GM20000 (cell line): ENCODE measurements around the gene MYRIP.
"Not testable (repeated sequence)": the region's sequence is repeated elsewhere in the genome, so short reads cannot be mapped to it uniquely, and the experiment has no call there.

Experiments used
- DNase-seq: peaks from one replicate; pipeline ENCODE4 v3.0.0; 2012; ENCODE audit warnings: low spot score
- CTCF ChIP-seq: IDR thresholded peaks from 2 replicates; pipeline ENCODE4 v1.5.1; 2012; ENCODE audit warnings: mild to moderate bottlenecking, control low read depth; ENCODE audit errors: extremely low read depth, missing control alignments

Gene MYRIP

GRCh38 chr3:40068636-40069035 lies 259.2 kb downstream of the MYRIP start:
- no peak for TF ChIP-seq CTCF
- DNase-seq: no peak

DNA sequence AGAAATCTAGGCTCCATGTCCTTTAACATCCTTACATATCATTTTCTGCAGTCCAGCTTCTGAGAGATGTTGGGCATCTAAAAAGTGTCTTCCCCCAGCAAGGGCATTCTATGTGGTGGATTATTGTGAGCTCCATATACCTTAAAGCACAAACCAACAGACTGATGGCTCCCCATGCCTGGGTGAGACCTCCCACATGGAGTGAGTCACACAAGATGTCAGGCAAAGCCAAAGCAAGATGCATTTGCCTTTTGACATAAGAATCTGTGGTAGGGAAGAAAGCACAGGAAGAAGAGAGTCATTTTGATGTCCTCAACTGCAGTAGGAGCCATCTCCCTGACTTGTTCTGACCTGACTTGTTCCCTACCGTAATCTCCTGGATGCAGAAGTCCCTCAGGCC lies 261.4 kb downstream of the MYRIP start:
- DNase-seq: no peak
- no peak for TF ChIP-seq CTCF

GRCh38 chr3:40071683-40072238 lies 262.4 kb downstream of the MYRIP start:
- TF ChIP-seq CTCF: no peak

GRCh38 chr3:40073310-40074007 lies 264.1 kb downstream of the MYRIP start:
- no peak for TF ChIP-seq CTCF
- DNase-seq: no peak

More at GRCh38 chr3:40071683-40072238, 262.4 kb downstream of the MYRIP start:
- no peak for DNase-seq

DNA sequence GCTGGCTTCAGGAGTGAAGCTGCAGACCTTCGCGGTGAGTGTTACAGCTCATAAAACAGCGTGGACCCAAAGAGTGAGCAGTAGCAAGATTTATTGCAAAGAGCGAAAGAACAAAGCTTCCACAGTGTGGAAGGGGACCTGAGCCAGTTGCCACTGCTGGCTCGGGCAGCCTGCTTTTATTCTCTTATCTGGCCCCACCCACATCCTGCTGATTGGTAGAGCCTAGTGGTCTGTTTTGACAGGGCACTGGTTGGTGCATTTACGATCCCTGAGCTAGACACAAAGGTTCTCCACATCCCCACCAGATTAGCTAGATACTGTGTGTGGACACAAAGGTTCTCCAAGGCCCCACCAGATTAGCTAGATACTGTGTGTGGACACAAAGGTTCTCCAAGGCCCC lies 267.7 kb downstream of the MYRIP start:
- not testable (repeated sequence) for DNase-seq

DNA sequence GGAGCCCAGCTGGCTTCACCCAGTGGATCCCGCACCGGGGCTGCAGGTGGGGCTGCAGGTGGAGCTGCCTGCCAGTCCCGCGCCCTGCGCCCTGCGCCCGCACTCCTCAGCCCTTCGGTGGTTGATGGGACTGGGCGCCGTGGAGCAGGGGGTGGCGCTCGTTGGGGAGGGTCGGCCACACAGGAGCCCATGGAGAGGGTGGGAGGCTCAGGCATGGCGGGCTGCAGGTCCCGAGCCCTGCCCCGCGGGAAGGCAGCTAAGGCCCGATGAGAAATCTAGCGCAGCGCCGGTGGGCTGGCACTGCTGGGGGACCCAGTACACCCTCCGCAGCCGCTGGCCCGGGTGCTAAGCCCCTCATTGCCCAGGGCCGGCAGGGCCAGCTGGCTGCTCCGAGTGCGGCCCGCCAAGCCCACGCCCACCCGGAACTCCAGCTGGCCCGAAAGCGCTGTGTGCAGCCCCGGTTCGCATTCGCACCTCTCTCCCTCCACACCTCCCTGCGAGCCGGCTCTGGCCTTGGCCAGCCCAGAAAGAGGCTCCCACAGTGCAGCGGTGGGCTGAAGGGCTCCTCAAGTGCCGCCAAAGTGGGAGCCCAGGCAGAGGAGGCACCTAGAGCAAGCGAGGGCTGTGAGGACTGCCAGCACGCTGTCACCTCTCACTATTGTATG lies 268.6 kb downstream of the MYRIP start:
- DNase-seq: not testable (repeated sequence)

GRCh38 chr3:40078590-40078989 lies 269.2 kb downstream of the MYRIP start:
- DNase-seq: no peak
- no peak for TF ChIP-seq CTCF

DNA sequence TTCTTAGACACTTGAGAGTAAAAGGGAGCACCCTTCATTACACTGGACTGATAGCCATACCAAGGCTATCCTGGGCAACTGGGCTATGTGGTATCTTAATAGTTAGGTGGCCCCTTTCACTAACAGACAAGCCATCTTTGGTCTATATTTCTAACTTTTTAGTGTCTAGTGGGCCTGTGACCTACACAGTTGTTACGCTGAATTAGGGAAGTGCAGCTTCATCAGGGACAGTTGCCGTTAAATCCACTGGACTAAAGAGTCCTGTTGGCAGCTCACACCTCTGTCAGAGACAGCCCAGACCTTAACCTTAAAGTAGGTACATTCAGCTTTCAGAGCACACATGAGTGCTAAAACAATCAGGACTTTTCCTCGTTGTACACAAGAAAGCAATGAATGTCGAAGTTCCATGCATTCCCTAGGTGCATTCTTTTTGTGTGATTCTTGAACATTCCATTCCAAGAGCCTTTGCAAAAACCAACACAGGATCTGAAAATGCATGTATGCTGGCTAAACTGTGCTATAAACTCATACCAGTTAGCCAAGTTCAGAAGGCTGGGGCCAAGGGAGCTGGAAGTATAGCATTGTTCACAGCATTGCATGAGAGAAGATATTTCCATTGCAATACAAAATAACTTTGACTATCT lies 269.9 kb downstream of the MYRIP start:
- TF ChIP-seq CTCF: no peak
- no peak for DNase-seq
